Measurements from ENCODE around the gene CALCB.

CALCB gene

DNA sequence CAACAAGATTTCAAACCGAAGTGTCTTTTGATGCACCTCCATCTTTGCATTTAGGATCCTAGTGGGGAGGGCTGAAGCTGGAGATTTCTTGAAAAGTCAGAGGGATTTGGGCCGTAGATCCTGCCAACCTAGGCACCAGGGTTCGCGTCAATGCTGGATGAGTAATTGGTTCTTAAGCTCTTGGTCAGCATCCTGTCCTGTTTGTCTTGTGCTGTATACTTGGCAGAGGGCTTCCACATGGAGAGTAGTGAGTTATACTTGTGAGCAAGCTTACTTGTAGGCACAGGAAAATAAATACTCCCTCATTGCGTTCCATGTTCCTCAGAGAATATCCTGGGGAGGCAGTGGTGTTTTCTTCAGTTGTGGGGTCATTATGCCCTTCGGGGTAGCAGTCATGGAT, 53.9 kb downstream of the CALCB start:
- DNase-seq (ENCODE audit: low read depth) = no peak
- no peak for TF ChIP-seq CTCF (IDR thresholded peaks at IDR 0.05; ENCODE audit: insufficient read depth, low read depth, low read length, missing control alignments)
- H3K4me3 ChIP-seq (ENCODE audit: low read depth, low read length) = no peak overlapping the region
